Upper lobe of right lung (tissue), 1 donor: ENCODE results near the gene LANCL3. TPM values are rescaled to one million over a fixed set of nuclear protein-coding genes. Genes with fewer than 3 reads are reported as not detected.

Experiments used
- ATAC-seq: fragments of 200-7000 bp; cut with Tn5 transposase; one replicate; pipeline ENCODE4 v1.9.1; 2020; ENCODE audit warnings: mild to moderate bottlenecking, moderate library complexity
- DNase-seq: peaks from one replicate; pipeline ENCODE4 v3.0.0-alpha.2; 2020
- H3K27ac ChIP-seq: fragments of 200-600 bp; one replicate; pipeline ENCODE4 v1.8.0; 2022
- H3K27me3 ChIP-seq: fragments of 200-600 bp; one replicate; pipeline ENCODE4 v1.8.0; 2022; ENCODE audit warnings: mild to moderate bottlenecking
- H3K36me3 ChIP-seq: fragments of 200-600 bp; one replicate; pipeline ENCODE4 v1.8.0; 2022
- H3K4me1 ChIP-seq: fragments of 200-600 bp; one replicate; pipeline ENCODE4 v1.8.0; 2022
- H3K4me3 ChIP-seq: fragments of 200-600 bp; one replicate; pipeline ENCODE4 v1.8.0; 2022; ENCODE audit warnings: mild to moderate bottlenecking
- H3K9me3 ChIP-seq: fragments of 200-600 bp; one replicate; pipeline ENCODE4 v1.8.0; 2022
- CTCF ChIP-seq: fragments of 200-600 bp; IDR thresholded peaks from one replicate; pipeline ENCODE4 v1.8.0; 2022; ENCODE audit warnings: antibody characterized with exemption
- intact Hi-C: fragments of 100-400 bp; cut with DNase I; formaldehyde crosslinking; loops from one replicate; pipeline ENCODE4 v1.11.0; 2022
- total RNA-seq: library from RNA; stranded (reverse); fragmentation: NEBNext Ultra II Directional; extraction: Animal tissue kit (Norgen Biotek cat#: 25700); gene quantifications from one replicate; pipeline ENCODE4 v1.2.1, GENCODE V29; 2021
- donor health status: DM: no; HTN: yes; CAD: no; lungs with severe emphysema.

Gene LANCL3
- total RNA-seq, 1 donor from 2014 or later: 1.4 TPM

- DNase-seq (no peak), ATAC-seq (no peak)
- intact Hi-C loops: no loop called here
- TF ChIP-seq CTCF: no peak
- Histone ChIP-seq H3K27me3 (no peaks in the 10 kb centered on the region), H3K36me3 (no peaks in the 10 kb centered on the region), H3K4me1 (no peaks in the 10 kb centered on the region), H3K27ac (no peak overlapping the region), H3K9me3 (no peaks in the 10 kb centered on the region), H3K4me3 (no peak overlapping the region)
Observed at GRCh38 chrX:37722595-37722994, 151.1 kb downstream of the LANCL3 start.

- no peak for TF ChIP-seq CTCF
Observed at GRCh38 chrX:37726346-37726745, 154.9 kb downstream of the LANCL3 start.

More at GRCh38 chrX:37726346-37726745, 154.9 kb downstream of the LANCL3 start:
- Histone ChIP-seq H3K4me1 (no peaks in the 10 kb centered on the region), H3K27ac (no peak overlapping the region), H3K27me3 (no peaks in the 10 kb centered on the region), H3K36me3 (no peaks in the 10 kb centered on the region), H3K9me3 (no peaks in the 10 kb centered on the region), H3K4me3 (no peak overlapping the region)
- intact Hi-C loops: no loop called here
- no peak for DNase-seq
- ATAC-seq: no peak

Other genes with a start within 250 kb of the LANCL3 start
- gene PRRG1, start 222.3 kb upstream of the LANCL3 start, total RNA-seq: 16.3 TPM
- 1.6 TPM for gene XK, start 114.1 kb downstream of the LANCL3 start, total RNA-seq
- gene CYBB, start 208.4 kb downstream of the LANCL3 start, total RNA-seq: 225 TPM